ENCODE measurements around the gene PCSK4.
"Not testable (repeated sequence)": the region's sequence is repeated elsewhere in the genome, so short reads cannot be mapped to it uniquely, and the experiment has no call there.

Gene PCSK4

GRCh38 chr19:1532003-1532402 is 41.9 kb upstream of the PCSK4 start:
- Histone ChIP-seq H3K4me3 (no peak overlapping the region), H3K27me3 (peaks cover 0 to 80% of the 10 kb centered on the region in 2 donors), H3K36me3 (no peaks in the 10 kb centered on the region), H3K4me1 (no peaks in the 10 kb centered on the region), H3K27ac (no peak overlapping the region), H3K9me3 (no peaks in the 10 kb centered on the region)
- no peak for DNase-seq
- TF ChIP-seq CTCF (IDR thresholded peaks at IDR 0.05): no peak
- intact Hi-C loops (cut with DNase I; ENCODE audit: low total_unique reads): no loop called here

- H3K4me1 ChIP-seq: no peaks in the 10 kb centered on the region
- H3K27me3 ChIP-seq: peaks cover 0 to 83% of the 10 kb centered on the region in 2 donors
- H3K4me3 ChIP-seq: no peak overlapping the region
- H3K9me3 ChIP-seq: no peaks in the 10 kb centered on the region
- no peak overlapping the region for H3K27ac ChIP-seq
- no peaks in the 10 kb centered on the region for H3K36me3 ChIP-seq
- TF ChIP-seq CTCF (IDR thresholded peaks at IDR 0.05): no peak
- intact Hi-C loops (cut with DNase I; ENCODE audit: low total_unique reads): no loop called here
- DNase-seq: no peak
Observed at GRCh38 chr19:1531587-1531986, 41.4 kb upstream of the PCSK4 start.

GRCh38 chr19:1530856-1531255 is 40.7 kb upstream of the PCSK4 start:
- H3K4me1 ChIP-seq; intact Hi-C loops (cut with DNase I; ENCODE audit: low total_unique reads); H3K36me3 ChIP-seq; H3K9me3 ChIP-seq; DNase-seq; H3K27ac ChIP-seq; H3K4me3 ChIP-seq: not testable (repeated sequence)
- H3K27me3 ChIP-seq: peaks cover 0 to 89% of the 10 kb centered on the region in 2 donors

- TF ChIP-seq CTCF (IDR thresholded peaks at IDR 0.05): no peak
- peaks cover 0 to 1% (median 0%) of the 10 kb centered on the region in 4 donors for H3K4me1 ChIP-seq
- DNase-seq: no peak
- no peak overlapping the region for H3K27ac ChIP-seq
- H3K4me3 ChIP-seq: no peak overlapping the region
- H3K27me3 ChIP-seq: peaks cover 0 to 91% of the 10 kb centered on the region in 2 donors
- intact Hi-C loops (cut with DNase I; ENCODE audit: low total_unique reads): no loop called here
- H3K9me3 ChIP-seq: no peaks in the 10 kb centered on the region
- no peaks in the 10 kb centered on the region for H3K36me3 ChIP-seq
Observed at GRCh38 chr19:1529430-1529816, 39.3 kb upstream of the PCSK4 start.

GRCh38 chr19:1528596-1529429 is 38.7 kb upstream of the PCSK4 start:
- H3K27ac ChIP-seq: no peak overlapping the region
- TF ChIP-seq CTCF (IDR thresholded peaks at IDR 0.05): no peak
- no peak overlapping the region for H3K4me3 ChIP-seq
- no peaks in the 10 kb centered on the region for H3K9me3 ChIP-seq
- intact Hi-C loops (cut with DNase I; ENCODE audit: low total_unique reads): no loop called here
- H3K36me3 ChIP-seq: no peaks in the 10 kb centered on the region
- H3K4me1 ChIP-seq: peaks cover 0 to 7% (median 6%) of the 10 kb centered on the region in 4 donors
- no peak for DNase-seq
- H3K27me3 ChIP-seq: peaks cover 0 to 94% of the 10 kb centered on the region in 2 donors

- H3K27me3 ChIP-seq: peaks cover 0 to 94% of the 10 kb centered on the region in 2 donors
- intact Hi-C loops (cut with DNase I; ENCODE audit: low total_unique reads): no loop called here
- no peak for TF ChIP-seq CTCF (IDR thresholded peaks at IDR 0.05)
- no peak for DNase-seq
- H3K4me1 ChIP-seq: peaks cover 0 to 9% (median 7%) of the 10 kb centered on the region in 4 donors
- H3K36me3 ChIP-seq: no peaks in the 10 kb centered on the region
- H3K9me3 ChIP-seq: no peaks in the 10 kb centered on the region
- H3K27ac ChIP-seq: no peak overlapping the region
- no peak overlapping the region for H3K4me3 ChIP-seq
Observed at GRCh38 chr19:1527650-1528309, 37.6 kb upstream of the PCSK4 start.

Data from tibial artery (tissue), 4 donors.